ENCODE data around the gene NHSL1. TPM values are rescaled to one million over a fixed set of nuclear protein-coding genes. Genes with fewer than 3 reads are reported as not detected.

The NHSL1 gene
- total RNA-seq, 2 donors from 2014 or later = 16.3 to 17.5 TPM

GRCh38 chr6:138418118-138418742 is 81.1 kb downstream of the NHSL1 start:
- H3K9ac ChIP-seq (ENCODE audit: extremely low read depth, low read length, poor library complexity, severe bottlenecking) = no peak overlapping the region
- peaks cover 17% of the 10 kb centered on the region for H3K4me1 ChIP-seq (ENCODE audit: control insufficient read depth, insufficient read depth, low read length)
- Mint-ChIP-seq H3K4me3 (no peak overlapping the region), H3K27me3 (ENCODE audit: insufficient read depth) (no peaks in the 10 kb centered on the region), H3K9me3 (no peaks in the 10 kb centered on the region), H3K4me1 (peaks cover 23% of the 10 kb centered on the region), H3K27ac (no peak overlapping the region), H3K36me3 (ENCODE audit: low read depth) (peaks cover 35% of the 10 kb centered on the region)
- peaks cover 21% of the 10 kb centered on the region for H3K36me3 ChIP-seq (ENCODE audit: control insufficient read depth, insufficient read depth, low read length)
- WGBS, 2 experiments (ENCODE audit: insufficient coverage in 1 of 2, insufficient read length in 1 of 2) = 90 to 100% methylated on average over 2 to 3 of the region's 3 CpGs
- DNase-seq = no peak
- no peak for TF ChIP-seq CTCF (conservative IDR thresholded peaks at IDR 0.05)
- no peaks in the 10 kb centered on the region for H3K27me3 ChIP-seq (ENCODE audit: control insufficient read depth, insufficient read depth, low read length, poor library complexity, severe bottlenecking)
- H3K27ac ChIP-seq (ENCODE audit: low read depth, low read length) = no peak overlapping the region
- no peaks in the 10 kb centered on the region for H3K9me3 ChIP-seq (ENCODE audit: control insufficient read depth, low read length)
- no peak overlapping the region for H3K4me3 ChIP-seq (ENCODE audit: low read length)

- peaks cover 28% of the 10 kb centered on the region for H3K36me3 ChIP-seq (ENCODE audit: control insufficient read depth, insufficient read depth, low read length)
- no peaks in the 10 kb centered on the region for H3K27me3 ChIP-seq (ENCODE audit: control insufficient read depth, insufficient read depth, low read length, poor library complexity, severe bottlenecking)
- H3K4me3 ChIP-seq (ENCODE audit: low read length) = no peak overlapping the region
- Mint-ChIP-seq H3K27ac (no peak overlapping the region), H3K4me3 (no peak overlapping the region), H3K9me3 (no peaks in the 10 kb centered on the region), H3K36me3 (ENCODE audit: low read depth) (peaks cover 41% of the 10 kb centered on the region), H3K27me3 (ENCODE audit: insufficient read depth) (no peaks in the 10 kb centered on the region), H3K4me1 (peaks cover 23% of the 10 kb centered on the region)
- H3K9me3 ChIP-seq (ENCODE audit: control insufficient read depth, low read length) = no peaks in the 10 kb centered on the region
- no peak for TF ChIP-seq CTCF (conservative IDR thresholded peaks at IDR 0.05)
- WGBS, 2 experiments (ENCODE audit: insufficient coverage in 1 of 2, insufficient read length in 1 of 2) = 84 to 93% methylated on average over 2 to 3 of the region's 3 CpGs
- peaks cover 17% of the 10 kb centered on the region for H3K4me1 ChIP-seq (ENCODE audit: control insufficient read depth, insufficient read depth, low read length)
- peak; percentile 53 for DNase-seq
- H3K27ac ChIP-seq (ENCODE audit: low read depth, low read length) = no peak overlapping the region
- H3K9ac ChIP-seq (ENCODE audit: extremely low read depth, low read length, poor library complexity, severe bottlenecking) = no peak overlapping the region
Observed at GRCh38 chr6:138417493-138418117, 81.7 kb downstream of the NHSL1 start.

- Histone ChIP-seq H3K4me1 (ENCODE audit: control insufficient read depth, insufficient read depth, low read length) (peaks cover 17% of the 10 kb centered on the region), H3K36me3 (ENCODE audit: control insufficient read depth, insufficient read depth, low read length) (peaks cover 35% of the 10 kb centered on the region), H3K27me3 (ENCODE audit: control insufficient read depth, insufficient read depth, low read length, poor library complexity, severe bottlenecking) (no peaks in the 10 kb centered on the region), H3K9me3 (ENCODE audit: control insufficient read depth, low read length) (no peaks in the 10 kb centered on the region), H3K4me3 (ENCODE audit: low read length) (no peak overlapping the region), H3K9ac (ENCODE audit: extremely low read depth, low read length, poor library complexity, severe bottlenecking) (no peak overlapping the region), H3K27ac (ENCODE audit: low read depth, low read length) (no peak overlapping the region)
- no peak for TF ChIP-seq CTCF (conservative IDR thresholded peaks at IDR 0.05)
- WGBS, 2 experiments (ENCODE audit: insufficient coverage in 1 of 2, insufficient read length in 1 of 2) = 85 to 91% methylated on average over 1 to 4 of the region's 4 CpGs
- H3K36me3 Mint-ChIP-seq (ENCODE audit: low read depth) = peaks cover 50% of the 10 kb centered on the region
- H3K27ac Mint-ChIP-seq = no peak overlapping the region
- H3K9me3 Mint-ChIP-seq = no peaks in the 10 kb centered on the region
- peaks cover 23% of the 10 kb centered on the region for H3K4me1 Mint-ChIP-seq
- DNase-seq = peak; percentile 43
- H3K27me3 Mint-ChIP-seq (ENCODE audit: insufficient read depth) = no peaks in the 10 kb centered on the region
- H3K4me3 Mint-ChIP-seq = no peak overlapping the region
Observed at GRCh38 chr6:138416206-138416605, 83.1 kb downstream of the NHSL1 start.
